ENCODE data around the gene PILRA. TPM values are rescaled to one million over a fixed set of nuclear protein-coding genes. Genes with fewer than 3 reads are reported as not detected.
A peak's percentile ranks its signal among the peaks of the same experiment; 100 is the strongest.

PILRA gene
- total and polyA plus RNA-seq, 2 of the 13 experiments (the other 11 are each of a cell fraction or from before 2014, with no cell fraction given), result 0.13 to 1.3 TPM

GRCh38 chr7:100435401-100436304, 62.4 kb downstream of the PILRA start (continued):
- TF ChIP-seq MXD3 (CRISPR knock-in tag; IDR thresholded peaks at IDR 0.05) (peak; percentile 63; the same call in 1 of the 2 replicates), MED1 (CRISPR knock-in tag; IDR thresholded peaks at IDR 0.05) (peak; percentile 23; the same call in 1 of the 2 replicates), ZNF451 (CRISPR knock-in tag; IDR thresholded peaks at IDR 0.05) (no peak), ADNP (CRISPR knock-in tag; IDR thresholded peaks at IDR 0.05) (no peak), ZBTB38 (CRISPR knock-in tag; IDR thresholded peaks at IDR 0.05) (peak; percentile 57; the same call in 1 of the 2 replicates), CEBPG (CRISPR knock-in tag; IDR thresholded peaks at IDR 0.05) (no peak), ZFP36L1 (CRISPR knock-in tag; IDR thresholded peaks at IDR 0.05) (no peak), ZNF607 (CRISPR knock-in tag; IDR thresholded peaks at IDR 0.05; ENCODE audit: borderline replicate concordance) (peak; percentile 53), GABPA (IDR thresholded peaks at IDR 0.05; ENCODE audit: low read depth, low read length) (no peak), GABPA (CRISPR knock-in tag; IDR thresholded peaks at IDR 0.05; ENCODE audit: low read depth) (no peak), SATB2 (CRISPR knock-in tag; IDR thresholded peaks at IDR 0.05) (no peak), ZNF776 (CRISPR knock-in tag; IDR thresholded peaks at IDR 0.05) (no peak), TEF (CRISPR knock-in tag; IDR thresholded peaks at IDR 0.05) (no peak), MEIS2 (CRISPR knock-in tag; IDR thresholded peaks at IDR 0.05) (no peak), PAF1 (CRISPR knock-in tag; IDR thresholded peaks at IDR 0.05) (no peak; the same call in 1 of the 2 replicates), ELF4 (CRISPR knock-in tag; IDR thresholded peaks at IDR 0.05; ENCODE audit: borderline replicate concordance) (no peak), HOXA7 (CRISPR knock-in tag; IDR thresholded peaks at IDR 0.05) (no peak), CENPT (CRISPR knock-in tag; IDR thresholded peaks at IDR 0.05; ENCODE audit: low read depth) (no peak), ZBTB42 (CRISPR knock-in tag; IDR thresholded peaks at IDR 0.05) (no peak), MIXL1 (CRISPR knock-in tag; IDR thresholded peaks at IDR 0.05) (no peak), ZNF562 (CRISPR knock-in tag; IDR thresholded peaks at IDR 0.05; ENCODE audit: borderline replicate concordance) (no peak), RBAK (CRISPR knock-in tag; IDR thresholded peaks at IDR 0.05) (no peak), IKZF4 (CRISPR knock-in tag; IDR thresholded peaks at IDR 0.05; ENCODE audit: borderline replicate concordance, low read depth, not compliant biosample characterization) (peak; percentile 31), U2AF1 (optimal IDR thresholded peaks at IDR 0.05; ENCODE audit: low read depth, low read length) (peak; percentile 44)
- TF ChIP-seq, protein P1, sequence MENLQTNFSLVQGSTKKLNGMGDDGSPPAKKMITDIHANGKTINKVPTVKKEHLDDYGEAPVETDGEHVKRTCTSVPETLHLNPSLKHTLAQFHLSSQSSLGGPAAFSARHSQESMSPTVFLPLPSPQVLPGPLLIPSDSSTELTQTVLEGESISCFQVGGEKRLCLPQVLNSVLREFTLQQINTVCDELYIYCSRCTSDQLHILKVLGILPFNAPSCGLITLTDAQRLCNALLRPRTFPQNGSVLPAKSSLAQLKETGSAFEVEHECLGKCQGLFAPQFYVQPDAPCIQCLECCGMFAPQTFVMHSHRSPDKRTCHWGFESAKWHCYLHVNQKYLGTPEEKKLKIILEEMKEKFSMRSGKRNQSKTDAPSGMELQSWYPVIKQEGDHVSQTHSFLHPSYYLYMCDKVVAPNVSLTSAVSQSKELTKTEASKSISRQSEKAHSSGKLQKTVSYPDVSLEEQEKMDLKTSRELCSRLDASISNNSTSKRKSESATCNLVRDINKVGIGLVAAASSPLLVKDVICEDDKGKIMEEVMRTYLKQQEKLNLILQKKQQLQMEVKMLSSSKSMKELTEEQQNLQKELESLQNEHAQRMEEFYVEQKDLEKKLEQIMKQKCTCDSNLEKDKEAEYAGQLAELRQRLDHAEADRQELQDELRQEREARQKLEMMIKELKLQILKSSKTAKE (CRISPR knock-in tag; IDR thresholded peaks at IDR 0.05; ENCODE audit: borderline replicate concordance), result no peak

All from HepG2 (cell line).